T-helper 1 cell (primary cell): ENCODE measurements around the gene PIMREG.
"Not testable (repeated sequence)": the region's sequence is repeated elsewhere in the genome, so short reads cannot be mapped to it uniquely, and the experiment has no call there.

ENCODE experiments used
- DNase-seq, 5 donors: peaks; one replicate each; pipeline ENCODE4 v3.0.0-alpha.2; 2012 to 2020

PIMREG gene

DNA sequence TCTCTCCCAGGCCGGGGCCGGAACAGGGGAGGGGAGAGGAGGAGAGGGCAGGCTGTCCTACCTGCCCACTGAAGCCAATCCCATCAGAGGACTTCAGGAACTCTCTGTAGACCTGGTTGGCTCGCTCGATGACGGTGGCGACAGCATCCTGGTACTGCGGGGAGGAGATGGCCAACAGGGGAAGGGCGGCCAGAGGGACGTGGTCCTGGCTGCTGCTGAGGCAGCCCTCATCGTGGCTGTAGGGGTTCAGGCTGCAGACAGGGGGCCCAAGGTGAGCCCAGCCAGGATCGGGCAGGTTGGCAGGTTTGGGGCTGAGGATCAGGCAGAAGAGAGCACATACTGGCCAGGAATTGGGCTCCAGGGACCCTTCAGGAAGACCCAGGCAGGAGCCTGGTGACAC lies 34.2 kb downstream of the PIMREG start:
- no peak for DNase-seq

DNA sequence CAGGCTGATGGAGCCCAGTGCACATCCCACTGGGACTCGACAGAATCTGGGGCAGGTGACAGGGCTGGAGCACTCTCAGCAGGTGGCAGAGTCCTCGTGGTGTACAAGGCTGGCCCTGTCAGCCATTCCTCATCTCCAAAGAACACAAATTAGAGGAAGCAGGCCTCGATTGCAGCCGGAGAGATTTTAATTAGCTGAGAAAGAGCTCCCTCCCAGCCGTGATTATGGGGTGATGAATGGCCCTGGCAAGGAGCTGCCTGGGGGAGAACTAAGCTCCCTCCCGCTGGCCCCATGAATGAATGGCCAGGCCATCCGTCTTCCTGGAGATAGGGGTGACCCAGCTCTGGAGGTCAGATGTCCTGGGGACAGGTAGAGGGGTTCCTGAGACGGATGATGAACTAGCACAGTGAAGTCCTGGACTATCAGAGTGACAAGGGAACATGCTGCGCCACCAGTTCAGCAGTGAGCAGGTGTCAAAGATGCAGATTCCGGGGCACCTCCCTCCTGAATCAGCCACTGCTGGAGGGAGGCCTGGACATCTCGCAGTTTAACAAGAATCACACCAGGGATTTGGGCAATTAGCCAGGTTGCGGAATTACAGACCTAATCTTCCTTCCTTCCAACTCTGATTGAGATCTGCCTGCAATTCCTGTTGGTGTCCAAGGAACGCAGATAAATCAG lies 35.5 kb downstream of the PIMREG start:
- DNase-seq: no peak

DNA sequence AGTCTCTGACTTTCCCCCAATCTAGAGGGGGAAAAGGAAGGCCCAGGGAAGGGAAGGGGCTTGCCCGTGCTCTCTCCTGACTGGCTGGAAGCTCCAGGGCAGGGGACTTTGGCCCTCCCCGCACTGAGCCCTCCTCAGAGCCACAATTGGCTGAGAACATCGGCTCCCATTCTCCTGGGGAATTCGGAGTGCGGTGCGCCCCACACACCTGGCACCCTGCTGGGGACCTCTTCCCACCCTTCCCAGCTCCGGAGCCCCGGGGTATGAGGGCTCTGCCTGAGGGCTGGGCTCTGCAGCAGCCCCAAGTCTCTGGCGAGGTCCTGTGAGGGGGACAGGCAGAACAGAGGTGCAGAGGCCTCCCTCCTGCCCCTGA lies 36.0 kb downstream of the PIMREG start:
- no peak for DNase-seq

DNA sequence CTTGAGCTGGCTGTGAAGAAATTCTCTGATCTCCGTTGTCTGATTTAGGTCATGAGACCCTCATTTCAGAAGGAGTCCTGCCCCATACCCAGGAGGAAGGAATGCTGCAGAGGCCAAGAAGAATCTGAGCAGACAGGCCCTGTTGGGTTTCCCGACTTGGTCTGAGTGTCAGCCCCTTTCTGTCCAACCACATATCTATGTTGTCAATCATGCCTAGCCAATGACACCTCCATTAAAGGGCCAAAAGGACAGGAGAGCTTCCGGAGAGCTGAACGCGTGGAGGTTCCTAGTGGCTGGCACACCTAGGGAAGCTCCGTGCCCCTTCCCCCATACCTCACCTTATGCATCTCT lies 37.8 kb downstream of the PIMREG start:
- no peak for DNase-seq

DNA sequence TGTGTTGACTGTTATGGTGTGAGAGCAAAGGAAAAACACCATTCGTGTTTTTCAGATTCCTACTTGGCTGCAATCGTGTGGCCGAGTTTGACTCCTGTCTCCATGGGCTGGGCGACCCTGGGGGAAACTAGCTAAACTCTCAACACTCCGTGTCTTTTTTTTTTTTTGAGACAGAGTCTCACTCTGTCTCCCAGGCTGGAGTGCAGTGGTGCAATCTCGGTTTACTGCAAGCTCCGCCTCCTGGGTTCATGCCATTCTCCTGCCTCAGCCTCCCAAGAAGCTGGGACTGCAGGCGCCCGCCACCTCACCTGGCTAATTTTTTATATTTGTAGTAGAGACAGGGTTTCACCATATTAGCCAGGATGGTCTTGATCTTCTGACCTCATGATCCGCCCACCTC lies 38.5 kb downstream of the PIMREG start:
- not testable (repeated sequence) for DNase-seq

GRCh38 chr17:6483507-6483906 lies 39.3 kb downstream of the PIMREG start:
- no peak for DNase-seq

GRCh38 chr17:6485646-6486412 lies 41.6 kb downstream of the PIMREG start:
- no peak for DNase-seq

GRCh38 chr17:6487251-6488007 lies 43.2 kb downstream of the PIMREG start:
- DNase-seq: no peak

GRCh38 chr17:6488008-6488539 lies 43.8 kb downstream of the PIMREG start:
- no peak for DNase-seq

- DNase-seq: no peak
Observed at GRCh38 chr17:6489016-6489550, 44.8 kb downstream of the PIMREG start.

GRCh38 chr17:6491071-6491700 lies 46.9 kb downstream of the PIMREG start:
- DNase-seq: no peak

- no peak for DNase-seq
Observed at GRCh38 chr17:6492892-6493674, 48.8 kb downstream of the PIMREG start.

- DNase-seq: no peak
Observed at GRCh38 chr17:6494239-6494941, 50.1 kb downstream of the PIMREG start.

GRCh38 chr17:6495450-6496115 lies 51.3 kb downstream of the PIMREG start:
- DNase-seq: no peak

- no peak for DNase-seq
Observed at GRCh38 chr17:6496116-6496481, 51.8 kb downstream of the PIMREG start.

GRCh38 chr17:6496640-6497441 lies 52.6 kb downstream of the PIMREG start:
- no peak for DNase-seq

DNA sequence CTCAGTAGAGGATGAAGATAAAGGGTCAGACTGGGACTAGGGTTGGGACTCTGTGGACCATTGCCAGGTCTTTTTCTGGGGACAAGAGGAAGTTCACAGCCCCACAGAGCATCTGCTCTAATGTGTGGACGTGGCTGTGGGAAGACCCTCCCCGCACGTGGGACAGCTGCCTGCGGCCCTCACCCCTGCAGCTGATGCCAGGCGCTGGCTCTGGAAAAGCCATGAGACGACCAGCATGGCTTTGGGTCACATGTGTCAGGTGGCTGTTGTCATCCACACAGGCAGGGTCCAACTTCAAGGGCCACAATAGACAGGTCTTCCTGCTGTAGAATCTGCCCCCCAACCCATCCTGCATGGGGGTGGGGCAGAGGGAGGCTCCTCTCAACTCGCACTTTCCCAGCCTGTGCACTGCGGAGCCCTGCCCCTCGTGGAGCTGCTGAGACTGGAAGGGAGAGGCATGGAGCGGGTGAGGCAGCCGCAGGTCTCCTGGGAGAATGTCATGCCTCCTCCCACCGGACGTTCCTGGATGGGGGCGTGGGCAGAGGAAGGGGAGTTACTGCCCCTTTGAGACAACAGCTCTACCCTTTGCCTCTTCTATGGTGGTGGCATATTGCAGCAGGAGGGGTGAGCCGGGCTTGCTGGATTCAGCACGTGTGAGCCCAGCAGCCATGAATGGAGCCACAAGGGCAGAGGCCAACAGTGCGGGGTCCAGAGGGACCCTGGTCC lies 53.4 kb downstream of the PIMREG start:
- no peak for DNase-seq

GRCh38 chr17:6498356-6498755 lies 54.1 kb downstream of the PIMREG start:
- DNase-seq: no peak

DNA sequence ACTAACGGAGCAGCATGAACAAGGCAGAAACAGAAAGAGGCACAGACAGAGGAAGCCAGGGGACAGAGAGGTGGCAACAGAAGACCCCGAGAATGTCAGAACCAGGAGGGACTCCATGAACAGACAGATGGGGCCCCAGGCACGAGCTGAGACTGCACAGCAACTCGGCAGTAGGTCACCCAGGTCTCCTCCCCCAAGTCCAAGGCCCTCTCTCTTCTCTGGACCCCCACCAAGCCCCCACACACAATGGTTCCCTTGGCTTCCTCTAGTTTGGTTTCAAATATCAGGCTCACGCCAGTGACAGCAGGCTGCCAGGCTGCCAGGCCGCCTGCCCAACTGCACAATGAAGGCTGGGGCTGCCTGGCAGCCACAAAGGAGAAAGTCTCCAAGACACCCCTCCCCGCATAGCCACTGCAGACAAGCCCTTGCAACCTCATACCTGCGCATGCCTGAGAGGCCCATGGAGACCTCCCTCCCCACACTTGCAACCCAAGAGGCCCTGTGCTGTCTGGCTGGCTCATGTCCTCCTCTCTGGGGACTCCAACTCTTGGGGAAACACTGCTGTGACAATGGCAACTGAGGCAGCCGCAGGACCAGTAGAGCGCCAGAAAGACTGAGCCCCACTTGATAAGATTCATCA lies 54.8 kb downstream of the PIMREG start:
- DNase-seq: no peak
